Right lobe of liver (tissue), 4 donors: ENCODE measurements around the gene RPE.

Experiments
- POLR2A ChIP-seq: fragments of 450-650 bp; IDR thresholded peaks from one replicate; pipeline ENCODE4 v1.6.1; 2017; ENCODE audit warnings: antibody characterized with exemption, mild to moderate bottlenecking
- TF ChIP-seq, protein P1 (sequence below), 4 donors: fragments of 200-600 bp in 3 of 4; fragments of 450-650 bp in 1 of 4; IDR thresholded peaks; one replicate each; pipeline versions ENCODE4 v1.5.1 to v1.8.0; 2016 to 2022; ENCODE audit warnings: antibody characterized with exemption in 4 of 4, mild to moderate bottlenecking in 2 of 4
- donor health status: DM: no; HTN: no; CAD: no.
- donor health status: DM: no; HTN: no; CAD: no.
- donor health status: DM: no; HTN: yes; CAD: no.

DNA sequence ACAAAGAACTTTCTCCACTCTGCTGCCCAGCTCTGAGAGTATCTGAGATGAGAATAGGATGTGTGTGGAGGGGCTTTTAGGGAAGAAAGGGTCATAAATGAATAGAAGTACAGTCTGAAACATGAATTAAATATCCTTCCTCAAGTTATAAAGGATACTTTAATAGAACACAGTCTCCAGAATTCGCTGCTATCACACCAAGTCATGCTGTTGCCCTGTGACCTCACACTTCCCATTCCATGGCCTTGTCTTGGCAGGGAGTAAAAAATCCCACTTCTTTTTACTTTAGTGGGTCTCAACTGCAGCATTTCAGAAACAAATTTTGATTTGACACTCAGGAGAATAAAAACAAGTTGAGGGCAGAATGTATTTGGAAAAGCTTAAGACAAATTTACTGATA lies 3.8 kb upstream of the RPE start:
- TF ChIP-seq, protein P1, sequence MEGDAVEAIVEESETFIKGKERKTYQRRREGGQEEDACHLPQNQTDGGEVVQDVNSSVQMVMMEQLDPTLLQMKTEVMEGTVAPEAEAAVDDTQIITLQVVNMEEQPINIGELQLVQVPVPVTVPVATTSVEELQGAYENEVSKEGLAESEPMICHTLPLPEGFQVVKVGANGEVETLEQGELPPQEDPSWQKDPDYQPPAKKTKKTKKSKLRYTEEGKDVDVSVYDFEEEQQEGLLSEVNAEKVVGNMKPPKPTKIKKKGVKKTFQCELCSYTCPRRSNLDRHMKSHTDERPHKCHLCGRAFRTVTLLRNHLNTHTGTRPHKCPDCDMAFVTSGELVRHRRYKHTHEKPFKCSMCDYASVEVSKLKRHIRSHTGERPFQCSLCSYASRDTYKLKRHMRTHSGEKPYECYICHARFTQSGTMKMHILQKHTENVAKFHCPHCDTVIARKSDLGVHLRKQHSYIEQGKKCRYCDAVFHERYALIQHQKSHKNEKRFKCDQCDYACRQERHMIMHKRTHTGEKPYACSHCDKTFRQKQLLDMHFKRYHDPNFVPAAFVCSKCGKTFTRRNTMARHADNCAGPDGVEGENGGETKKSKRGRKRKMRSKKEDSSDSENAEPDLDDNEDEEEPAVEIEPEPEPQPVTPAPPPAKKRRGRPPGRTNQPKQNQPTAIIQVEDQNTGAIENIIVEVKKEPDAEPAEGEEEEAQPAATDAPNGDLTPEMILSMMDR (IDR thresholded peaks at IDR 0.05): no peak
- no peak for TF ChIP-seq POLR2A
